ENCODE measurements around the gene SHISA5.
"Not testable (repeated sequence)": the region's sequence is repeated elsewhere in the genome, so short reads cannot be mapped to it uniquely, and the experiment has no call there.

SHISA5 gene

DNA sequence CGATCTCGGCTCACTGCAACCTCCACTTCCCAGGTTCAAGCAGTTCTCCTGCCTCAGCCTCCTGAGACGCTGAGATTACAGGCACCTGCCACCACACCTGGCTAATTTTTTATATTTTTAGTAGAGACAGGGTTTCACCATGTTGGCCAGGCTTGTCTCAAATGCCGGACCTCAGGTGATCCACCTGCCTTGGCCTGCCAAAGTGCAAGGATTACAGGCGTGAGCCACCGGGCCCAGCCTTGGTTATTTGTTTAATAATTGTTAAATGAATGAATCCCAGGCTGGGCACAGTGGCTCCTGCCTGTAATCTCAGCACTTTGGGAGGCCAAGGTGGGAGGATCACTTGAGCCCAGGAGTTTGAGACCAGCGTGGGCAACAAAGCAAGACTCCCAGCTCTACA is 42.2 kb downstream of the SHISA5 start:
- not testable (repeated sequence) for DNase-seq (ENCODE audit: low spot score); FAIRE-seq

DNA sequence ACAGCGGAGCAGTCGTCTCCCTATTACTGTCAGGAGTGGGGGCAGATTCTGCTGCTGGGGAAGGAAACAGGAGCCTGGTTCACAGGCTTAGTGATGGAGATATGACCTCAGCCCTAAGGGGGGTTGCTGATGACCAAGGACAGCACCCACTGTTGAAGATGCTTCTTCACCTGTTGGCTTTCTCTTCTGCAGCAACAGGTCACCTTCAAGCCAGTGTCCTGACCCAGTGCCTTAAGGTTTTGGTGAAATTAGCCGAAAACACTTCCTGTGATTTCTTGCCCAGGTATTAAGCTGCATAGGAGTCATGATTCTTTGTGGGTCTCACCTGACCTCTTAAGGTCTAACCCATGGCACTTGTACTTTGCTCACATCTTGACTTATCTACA is 43.5 kb downstream of the SHISA5 start:
- FAIRE-seq: no peak
- DNase-seq (ENCODE audit: low spot score): no peak

GRCh38 chr3:48459773-48460516 is 44.0 kb downstream of the SHISA5 start:
- FAIRE-seq (no peak), DNase-seq (ENCODE audit: low spot score) (no peak)

DNA sequence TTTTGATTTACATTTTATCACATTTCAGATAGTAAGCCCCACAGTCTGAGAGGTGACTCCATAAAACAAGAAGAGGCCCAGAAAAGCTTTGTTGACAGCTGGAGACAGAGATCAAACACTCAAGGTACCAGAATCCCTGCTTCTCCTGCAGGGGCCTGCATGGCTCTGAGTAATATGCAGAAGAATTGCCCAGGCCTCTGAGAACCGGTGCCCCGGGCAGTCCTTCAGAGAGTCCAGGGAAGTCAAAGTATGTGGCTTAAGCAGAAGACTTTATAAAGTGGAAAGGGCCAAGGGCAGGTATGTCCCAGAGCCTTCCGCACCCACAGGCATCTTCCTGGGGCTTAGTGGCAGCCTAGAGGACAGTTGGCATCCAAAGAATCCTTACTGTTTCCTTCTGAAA is 44.6 kb downstream of the SHISA5 start:
- DNase-seq (ENCODE audit: low spot score) (no peak), FAIRE-seq (no peak)

GRCh38 chr3:48456456-48456855 is 47.5 kb downstream of the SHISA5 start:
- FAIRE-seq: no peak
- DNase-seq (ENCODE audit: low spot score): no peak

GRCh38 chr3:48451270-48451669 is 52.7 kb downstream of the SHISA5 start:
- FAIRE-seq (no peak), DNase-seq (ENCODE audit: low spot score) (no peak)

DNA sequence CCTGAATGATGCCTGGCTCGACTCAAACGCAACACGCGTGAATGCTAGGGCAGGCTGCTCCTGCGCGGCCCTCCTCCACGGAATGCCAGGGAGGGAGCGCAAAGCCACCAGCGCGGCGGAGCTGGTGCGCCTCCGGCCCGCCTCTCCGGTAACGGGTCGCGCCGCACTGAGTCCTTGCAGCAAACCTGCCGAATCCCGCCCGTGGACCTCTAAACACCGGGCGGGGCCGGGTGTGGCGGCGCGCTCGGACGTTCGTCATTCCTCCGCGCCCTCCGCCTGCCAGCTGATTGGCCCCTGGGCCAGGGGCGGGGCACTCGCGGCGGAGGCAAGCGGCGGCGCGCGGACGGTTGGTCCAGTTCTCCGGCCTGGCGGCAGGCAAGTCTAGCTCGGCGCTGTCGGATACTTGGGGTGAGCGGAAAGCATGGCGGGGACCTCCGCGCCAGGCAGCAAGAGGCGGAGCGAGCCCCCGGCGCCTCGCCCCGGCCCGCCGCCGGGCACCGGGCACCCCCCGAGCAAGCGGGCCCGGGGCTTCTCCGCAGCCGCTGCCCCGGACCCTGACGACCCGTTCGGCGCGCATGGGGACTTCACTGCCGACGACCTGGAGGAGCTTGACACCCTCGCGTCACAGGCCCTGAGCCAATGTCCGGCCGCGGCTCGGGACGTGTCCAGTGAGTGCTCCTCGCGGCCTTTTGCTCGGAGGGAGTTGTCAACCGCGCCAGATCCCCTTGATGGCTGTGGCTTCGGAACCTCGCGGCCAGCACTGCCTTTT is 57.4 kb downstream of the SHISA5 start, which contains the start of gene ATRIP:
Gene ATRIP, plus strand, starts transcription at position 313 of the 769 bp plus-strand sequence. Its CDS starts 109 bp downstream, at position 422.
- FAIRE-seq (no peak), DNase-seq (ENCODE audit: low spot score) (peak; percentile 67)

DNA sequence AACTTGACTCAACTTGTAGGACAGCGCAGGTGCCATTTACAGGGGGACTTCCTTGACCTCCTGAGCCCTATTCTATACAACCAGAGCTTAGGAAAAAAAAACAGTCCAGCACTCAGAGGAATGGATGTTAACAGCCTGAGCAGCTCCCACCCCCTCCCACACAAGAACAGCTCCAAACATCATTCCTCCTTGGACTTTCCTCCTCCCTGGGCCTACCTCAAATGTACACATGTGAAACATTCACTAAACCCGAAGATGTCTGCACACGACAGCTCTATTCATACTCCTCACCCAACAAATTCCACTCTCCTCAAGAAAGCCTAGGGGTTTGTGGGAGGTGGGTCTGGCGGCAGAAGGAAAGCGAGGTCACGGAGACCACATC is 57.9 kb downstream of the SHISA5 start:
- FAIRE-seq (no peak), DNase-seq (ENCODE audit: low spot score) (no peak)

DNA sequence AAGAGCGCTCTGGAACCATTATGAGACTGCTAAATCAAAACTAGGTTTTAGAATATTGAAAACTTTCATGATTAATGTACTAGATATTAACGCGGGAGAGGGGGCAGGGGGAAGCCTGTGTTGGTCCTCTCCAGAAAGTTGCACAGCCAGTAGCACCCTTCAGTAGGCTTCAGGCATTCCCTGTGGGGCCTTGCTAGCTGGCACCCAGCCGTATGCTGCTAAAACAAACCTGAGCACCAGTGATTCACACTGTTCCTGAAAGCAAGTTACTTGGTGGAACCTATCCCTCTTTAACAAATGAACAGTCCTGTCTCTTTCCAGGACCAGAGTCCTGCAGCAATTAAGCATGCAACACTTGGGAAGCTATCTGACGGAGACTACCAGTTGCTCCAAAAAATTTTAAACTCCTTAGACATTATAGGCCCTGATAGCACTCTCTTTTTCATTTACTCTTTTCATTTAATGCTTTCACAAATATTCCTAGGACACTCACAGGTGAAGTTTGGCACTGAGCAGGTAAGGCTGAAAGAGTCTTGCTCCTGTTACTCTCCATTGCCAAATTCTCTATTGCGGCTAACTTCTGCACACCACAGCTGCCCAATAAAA is 58.6 kb downstream of the SHISA5 start:
- no peak for DNase-seq (ENCODE audit: low spot score)
- FAIRE-seq: no peak

DNA sequence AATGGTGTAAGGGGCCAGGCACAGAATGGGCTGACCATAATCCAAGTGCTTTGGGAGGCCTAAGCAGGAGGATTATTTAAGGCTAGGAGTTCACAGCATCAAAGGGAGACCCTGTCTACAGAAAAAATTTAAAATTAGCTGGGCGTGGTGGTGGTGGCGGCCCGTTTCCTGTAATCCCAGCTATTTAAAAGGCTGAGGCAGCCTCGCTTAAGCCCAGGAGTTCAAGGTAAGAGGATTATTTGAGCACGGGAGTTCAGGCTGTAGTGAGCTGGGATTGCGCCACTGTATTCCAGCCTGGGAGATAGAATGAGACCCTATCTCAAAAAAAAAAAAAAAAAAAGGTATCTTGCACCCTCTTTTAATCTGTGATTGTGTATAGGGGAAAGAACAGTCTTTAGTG is 62.0 kb downstream of the SHISA5 start:
- FAIRE-seq: no peak
- no peak for DNase-seq (ENCODE audit: low spot score)

DNA sequence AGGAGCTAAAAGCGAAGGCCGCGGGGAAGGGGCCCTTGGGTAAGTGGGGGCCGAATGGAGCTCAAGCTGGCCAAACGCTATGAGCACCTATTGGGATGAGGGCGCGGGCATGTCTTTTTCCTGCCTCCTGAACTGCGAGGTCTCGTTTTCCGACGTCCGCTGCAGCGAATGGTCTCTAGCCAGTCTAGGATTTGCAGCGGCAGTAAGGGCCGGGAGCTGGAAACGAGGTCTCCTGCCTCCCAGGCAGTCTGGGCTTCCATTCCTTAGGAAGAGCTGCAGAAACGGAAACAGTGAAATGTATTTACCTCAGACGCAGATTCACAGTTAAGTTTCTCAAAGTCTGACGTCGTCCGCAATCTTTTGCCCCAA is 63.4 kb downstream of the SHISA5 start:
- FAIRE-seq (no peak), DNase-seq (ENCODE audit: low spot score) (no peak)

GRCh38 chr3:48439820-48440589 is 64.0 kb downstream of the SHISA5 start, which contains the start of the genes CCDC51 and TMA7:
CCDC51 (minus strand) TSS chr3:48440119; CDS start chr3:48435128, 4,991 bp downstream.
TMA7 (plus strand) TSS chr3:48440257; CDS start chr3:48440297, 40 bp downstream.
- FAIRE-seq (peak; percentile 84), DNase-seq (ENCODE audit: low spot score) (peak; percentile 91)

DNA sequence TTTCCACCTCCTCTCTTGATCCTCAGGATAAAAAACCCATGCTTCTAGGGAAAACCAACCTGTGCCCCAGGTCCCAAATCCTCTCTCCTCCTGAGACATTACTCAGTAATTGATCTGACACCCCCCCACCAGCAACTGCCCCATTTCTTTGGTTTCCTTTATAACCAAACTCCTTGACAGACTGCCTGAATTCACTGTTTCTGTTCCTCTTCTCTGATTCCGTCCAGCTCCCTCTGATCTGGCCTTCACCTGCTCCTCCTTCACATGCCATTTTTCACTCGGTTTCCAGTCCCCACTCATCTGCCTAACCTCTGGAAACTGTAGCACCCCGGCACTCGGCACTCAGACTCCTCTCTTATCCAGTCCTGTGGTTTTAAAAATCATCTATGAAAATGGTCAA is 66.2 kb downstream of the SHISA5 start:
- FAIRE-seq (no peak), DNase-seq (ENCODE audit: low spot score) (no peak)

GRCh38 chr3:48436855-48437254 is 67.1 kb downstream of the SHISA5 start:
- no peak for FAIRE-seq
- no peak for DNase-seq (ENCODE audit: low spot score)

DNA sequence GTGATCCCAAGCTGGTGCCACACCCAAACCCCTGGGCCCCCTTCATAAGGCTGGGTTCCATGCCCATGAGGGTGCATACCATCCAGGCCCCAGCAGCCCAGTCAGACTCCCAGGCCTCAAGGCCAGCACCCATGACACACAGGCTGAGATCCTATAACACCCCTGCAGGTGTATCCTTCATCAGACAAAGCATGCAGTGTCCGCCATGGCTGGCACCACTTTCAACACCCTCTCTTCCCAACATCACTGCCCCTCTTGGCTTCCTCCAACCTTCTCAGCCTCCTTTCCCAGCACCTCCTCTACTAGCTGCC is 67.5 kb downstream of the SHISA5 start:
- FAIRE-seq: no peak
- DNase-seq (ENCODE audit: low spot score): no peak

GRCh38 chr3:48435774-48436476 is 68.0 kb downstream of the SHISA5 start:
- DNase-seq (ENCODE audit: low spot score): peak; percentile 69
- FAIRE-seq: peak; percentile 11

GRCh38 chr3:48435223-48435595 is 68.8 kb downstream of the SHISA5 start:
- DNase-seq (ENCODE audit: low spot score) (no peak), FAIRE-seq (no peak)

GRCh38 chr3:48434591-48435222 is 69.3 kb downstream of the SHISA5 start:
- no peak for FAIRE-seq
- no peak for DNase-seq (ENCODE audit: low spot score)

DNA sequence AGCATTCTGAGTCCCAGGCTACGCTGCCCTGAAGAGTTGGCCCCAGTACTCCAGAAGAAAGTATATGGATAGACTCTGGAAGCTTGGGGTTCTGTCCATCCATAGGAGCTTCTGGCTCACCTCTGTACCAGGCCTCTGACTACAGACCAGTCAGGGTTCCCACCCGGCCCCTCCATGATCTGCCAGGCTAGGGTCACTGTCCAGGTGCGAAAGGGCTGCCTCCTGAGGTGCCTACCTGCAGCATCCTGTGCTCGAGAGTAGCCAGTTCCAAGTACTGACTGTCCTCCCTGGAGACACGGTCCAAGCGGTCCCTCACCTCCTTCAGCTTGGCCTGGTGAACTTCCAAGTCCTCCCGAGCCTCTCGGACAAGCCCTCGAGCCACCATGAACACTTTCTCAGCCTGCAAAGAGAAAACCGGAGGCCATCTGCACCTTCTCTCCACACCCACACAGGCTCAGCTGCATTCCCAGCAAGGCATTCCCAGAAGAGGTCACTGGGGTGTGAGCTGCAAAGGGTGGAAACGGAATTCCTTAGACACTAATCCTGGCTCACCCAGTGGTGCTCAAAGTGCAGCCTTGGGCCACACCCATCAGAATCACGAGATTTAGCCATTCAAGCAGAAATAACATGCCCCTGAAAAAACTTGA is 70.4 kb downstream of the SHISA5 start:
- no peak for FAIRE-seq
- DNase-seq (ENCODE audit: low spot score): no peak

Measured in RCC 7860 (cell line).